ENCODE measurements around the gene RELB. TPM values are rescaled to one million over a fixed set of nuclear protein-coding genes. Genes with fewer than 3 reads are reported as not detected.

RELB gene
- polyA plus RNA-seq, 1 donor from 2014 or later: 89.8 TPM

- Mint-ChIP-seq H3K4me3 (no peak overlapping the region), H3K27me3 (no peaks in the 10 kb centered on the region), H3K4me1 (peaks cover 0 to 3% (median 0%) of the 10 kb centered on the region in 3 donors), H3K27ac (no peak overlapping the region), H3K9me3 (no peaks in the 10 kb centered on the region), H3K36me3 (peaks cover 8% of the 10 kb centered on the region)
These were observed 21.8 kb downstream of the RELB start for GRCh38 chr19:45023048-45023447.

GRCh38 chr19:45025264-45025663 lies 24.0 kb downstream of the RELB start:
- peaks cover 6% of the 10 kb centered on the region for H3K36me3 Mint-ChIP-seq
- no peaks in the 10 kb centered on the region for H3K4me1 Mint-ChIP-seq
- H3K27ac Mint-ChIP-seq: no peak overlapping the region
- H3K27me3 Mint-ChIP-seq: no peaks in the 10 kb centered on the region
- H3K9me3 Mint-ChIP-seq: no peaks in the 10 kb centered on the region
- H3K4me3 Mint-ChIP-seq: no peak overlapping the region

GRCh38 chr19:45027371-45027770 lies 26.1 kb downstream of the RELB start:
- H3K9me3 Mint-ChIP-seq: no peaks in the 10 kb centered on the region
- H3K36me3 Mint-ChIP-seq: peaks cover 6% of the 10 kb centered on the region
- H3K27me3 Mint-ChIP-seq: no peaks in the 10 kb centered on the region
- no peaks in the 10 kb centered on the region for H3K4me1 Mint-ChIP-seq
- H3K27ac Mint-ChIP-seq: peak overlapping the region in 1 of 3 donors; percentile 35
- H3K4me3 Mint-ChIP-seq: peak overlapping the region in 1 of 4 donors; percentile 33

- Mint-ChIP-seq H3K4me3 (peak overlapping the region in 1 of 4 donors; percentile 15), H3K9me3 (no peaks in the 10 kb centered on the region), H3K27me3 (no peaks in the 10 kb centered on the region), H3K27ac (no peak overlapping the region), H3K36me3 (peaks cover 8% of the 10 kb centered on the region), H3K4me1 (no peaks in the 10 kb centered on the region)
These were observed 29.6 kb downstream of the RELB start for GRCh38 chr19:45030825-45031224.

- Mint-ChIP-seq H3K27me3 (no peaks in the 10 kb centered on the region), H3K36me3 (peaks cover 3% of the 10 kb centered on the region), H3K4me3 (no peak overlapping the region), H3K27ac (peak overlapping the region in 1 of 3 donors; percentile 87), H3K9me3 (no peaks in the 10 kb centered on the region), H3K4me1 (no peaks in the 10 kb centered on the region)
These were observed 31.2 kb downstream of the RELB start for GRCh38 chr19:45032421-45032820.

- H3K27me3 Mint-ChIP-seq: no peaks in the 10 kb centered on the region
- H3K4me3 Mint-ChIP-seq: peak overlapping the region in 1 of 4 donors; percentile 12
- peaks cover 14 to 18% (median 15%) of the 10 kb centered on the region in 3 donors for H3K4me1 Mint-ChIP-seq
- peaks cover 8% of the 10 kb centered on the region for H3K36me3 Mint-ChIP-seq
- H3K27ac Mint-ChIP-seq: peak overlapping the region in 1 of 3 donors; percentile 25
- no peaks in the 10 kb centered on the region for H3K9me3 Mint-ChIP-seq
These were observed 34.5 kb downstream of the RELB start for GRCh38 chr19:45035755-45036154.

GRCh38 chr19:45037393-45038169 lies 36.3 kb downstream of the RELB start:
- H3K27ac Mint-ChIP-seq: peak overlapping the region in 2 of 3 donors; percentile 67
- peaks cover 8% of the 10 kb centered on the region for H3K36me3 Mint-ChIP-seq
- no peaks in the 10 kb centered on the region for H3K9me3 Mint-ChIP-seq
- no peaks in the 10 kb centered on the region for H3K27me3 Mint-ChIP-seq
- peaks cover 24 to 28% (median 25%) of the 10 kb centered on the region in 3 donors for H3K4me1 Mint-ChIP-seq
- H3K4me3 Mint-ChIP-seq: peak overlapping the region in 3 of 4 donors; percentile 25 to 95 (median 83)

- H3K27me3 Mint-ChIP-seq: no peaks in the 10 kb centered on the region
- peak within 1 kb of the TSS; percentile 95 to 99 (median 98) for H3K4me3 Mint-ChIP-seq
- H3K9me3 Mint-ChIP-seq: no peaks in the 10 kb centered on the region
- peaks cover 6% of the 10 kb centered on the region for H3K36me3 Mint-ChIP-seq
- peak within 1 kb of the TSS; percentile 91 to 98 (median 98) for H3K27ac Mint-ChIP-seq
- peaks cover 24 to 28% (median 27%) of the 10 kb centered on the region in 3 donors for H3K4me1 Mint-ChIP-seq
These were observed 37.9 kb downstream of the RELB start, which contains the start of gene CLASRP for GRCh38 chr19:45038931-45039893. Gene CLASRP, plus strand, starts transcription at chr19:45039045. Its CDS starts 1,168 bp downstream, at chr19:45040213.

- Mint-ChIP-seq H3K36me3 (peaks cover 9% of the 10 kb centered on the region), H3K9me3 (no peaks in the 10 kb centered on the region), H3K4me1 (peaks cover 28 to 30% (median 30%) of the 10 kb centered on the region in 3 donors), H3K27me3 (no peaks in the 10 kb centered on the region), H3K27ac (peak overlapping the region; percentile 88 to 98 (median 90)), H3K4me3 (peak overlapping the region; percentile 95 to 99 (median 98))
These were observed 39.0 kb downstream of the RELB start for GRCh38 chr19:45040059-45040771.

- Mint-ChIP-seq H3K27me3 (no peaks in the 10 kb centered on the region), H3K9me3 (no peaks in the 10 kb centered on the region), H3K36me3 (peaks cover 9% of the 10 kb centered on the region), H3K4me1 (peaks cover 28 to 38% (median 37%) of the 10 kb centered on the region in 3 donors), H3K4me3 (peak overlapping the region; percentile 77 to 99 (median 92)), H3K27ac (peak overlapping the region; percentile 90 to 98 (median 91))
These were observed 39.9 kb downstream of the RELB start for GRCh38 chr19:45041125-45041524.

GRCh38 chr19:45045671-45046353 lies 44.5 kb downstream of the RELB start:
- Mint-ChIP-seq H3K4me3 (peak overlapping the region in 2 of 4 donors; percentile 58 to 97), H3K36me3 (peaks cover 3% of the 10 kb centered on the region), H3K4me1 (peaks cover 26 to 54% (median 43%) of the 10 kb centered on the region in 3 donors), H3K27ac (peak overlapping the region; percentile 84 to 97 (median 88)), H3K9me3 (no peaks in the 10 kb centered on the region), H3K27me3 (no peaks in the 10 kb centered on the region)

- Mint-ChIP-seq H3K36me3 (peaks cover 3% of the 10 kb centered on the region), H3K4me1 (peaks cover 29 to 53% (median 41%) of the 10 kb centered on the region in 3 donors), H3K4me3 (peak overlapping the region in 3 of 4 donors; percentile 93 to 97 (median 94)), H3K27me3 (no peaks in the 10 kb centered on the region), H3K27ac (peak overlapping the region; percentile 88 to 98 (median 97)), H3K9me3 (no peaks in the 10 kb centered on the region)
These were observed 45.1 kb downstream of the RELB start for GRCh38 chr19:45046355-45046754.

- no peaks in the 10 kb centered on the region for H3K27me3 Mint-ChIP-seq
- H3K36me3 Mint-ChIP-seq: peaks cover 3% of the 10 kb centered on the region
- H3K4me1 Mint-ChIP-seq: peaks cover 28 to 52% (median 39%) of the 10 kb centered on the region in 3 donors
- H3K27ac Mint-ChIP-seq: peak overlapping the region; percentile 97 to 98 (median 98)
- peak overlapping the region; percentile 83 to 97 (median 94) for H3K4me3 Mint-ChIP-seq
- no peaks in the 10 kb centered on the region for H3K9me3 Mint-ChIP-seq
These were observed 46.0 kb downstream of the RELB start for GRCh38 chr19:45047188-45047797.

Measured in IgD-negative memory B cell (primary cell).